ENCODE results near the gene FCHSD2.

- no peak for TF ChIP-seq CTCF (IDR thresholded peaks at IDR 0.05)
- TF ChIP-seq EZH2phosphoT487 (IDR thresholded peaks at IDR 0.05) = no peak
Observed at GRCh38 chr11:73034777-73035176, 107.3 kb downstream of the FCHSD2 start.
